ENCODE results near the gene CCDC85B. TPM values are rescaled to one million over a fixed set of nuclear protein-coding genes. Genes with fewer than 3 reads are reported as not detected.

CCDC85B gene
- total and polyA plus RNA-seq, 2 of the 13 experiments (the other 11 are each of a cell fraction or from before 2014, with no cell fraction given), result 8.2 to 19.5 TPM

DNA sequence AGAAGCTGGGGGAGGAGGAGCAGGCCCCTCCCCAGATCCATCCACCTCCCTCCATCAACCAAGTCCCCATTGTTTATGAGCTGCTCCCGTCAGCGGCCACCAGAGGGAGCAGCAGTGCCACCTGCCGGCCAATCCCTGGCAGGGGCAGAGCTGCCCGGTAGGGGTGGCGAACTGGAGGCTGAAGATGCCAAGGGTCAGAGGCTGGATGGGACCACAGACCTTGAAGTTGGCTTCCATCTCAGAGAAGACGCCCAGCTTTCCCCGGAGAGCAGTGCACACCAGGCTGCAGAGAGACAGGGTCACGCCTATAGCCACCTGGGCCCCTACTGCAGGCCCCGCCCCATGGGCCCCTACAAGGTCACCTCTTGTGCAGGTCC, 5.8 kb upstream of the CCDC85B start (continued):
- TF ChIP-seq, protein P1, sequence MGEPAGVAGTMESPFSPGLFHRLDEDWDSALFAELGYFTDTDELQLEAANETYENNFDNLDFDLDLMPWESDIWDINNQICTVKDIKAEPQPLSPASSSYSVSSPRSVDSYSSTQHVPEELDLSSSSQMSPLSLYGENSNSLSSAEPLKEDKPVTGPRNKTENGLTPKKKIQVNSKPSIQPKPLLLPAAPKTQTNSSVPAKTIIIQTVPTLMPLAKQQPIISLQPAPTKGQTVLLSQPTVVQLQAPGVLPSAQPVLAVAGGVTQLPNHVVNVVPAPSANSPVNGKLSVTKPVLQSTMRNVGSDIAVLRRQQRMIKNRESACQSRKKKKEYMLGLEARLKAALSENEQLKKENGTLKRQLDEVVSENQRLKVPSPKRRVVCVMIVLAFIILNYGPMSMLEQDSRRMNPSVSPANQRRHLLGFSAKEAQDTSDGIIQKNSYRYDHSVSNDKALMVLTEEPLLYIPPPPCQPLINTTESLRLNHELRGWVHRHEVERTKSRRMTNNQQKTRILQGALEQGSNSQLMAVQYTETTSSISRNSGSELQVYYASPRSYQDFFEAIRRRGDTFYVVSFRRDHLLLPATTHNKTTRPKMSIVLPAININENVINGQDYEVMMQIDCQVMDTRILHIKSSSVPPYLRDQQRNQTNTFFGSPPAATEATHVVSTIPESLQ (CRISPR knock-in tag; conservative IDR thresholded peaks at IDR 0.05), result no peak
- TF ChIP-seq TGIF2 (CRISPR knock-in tag; IDR thresholded peaks at IDR 0.05), result no peak
- TF ChIP-seq, protein P2, sequence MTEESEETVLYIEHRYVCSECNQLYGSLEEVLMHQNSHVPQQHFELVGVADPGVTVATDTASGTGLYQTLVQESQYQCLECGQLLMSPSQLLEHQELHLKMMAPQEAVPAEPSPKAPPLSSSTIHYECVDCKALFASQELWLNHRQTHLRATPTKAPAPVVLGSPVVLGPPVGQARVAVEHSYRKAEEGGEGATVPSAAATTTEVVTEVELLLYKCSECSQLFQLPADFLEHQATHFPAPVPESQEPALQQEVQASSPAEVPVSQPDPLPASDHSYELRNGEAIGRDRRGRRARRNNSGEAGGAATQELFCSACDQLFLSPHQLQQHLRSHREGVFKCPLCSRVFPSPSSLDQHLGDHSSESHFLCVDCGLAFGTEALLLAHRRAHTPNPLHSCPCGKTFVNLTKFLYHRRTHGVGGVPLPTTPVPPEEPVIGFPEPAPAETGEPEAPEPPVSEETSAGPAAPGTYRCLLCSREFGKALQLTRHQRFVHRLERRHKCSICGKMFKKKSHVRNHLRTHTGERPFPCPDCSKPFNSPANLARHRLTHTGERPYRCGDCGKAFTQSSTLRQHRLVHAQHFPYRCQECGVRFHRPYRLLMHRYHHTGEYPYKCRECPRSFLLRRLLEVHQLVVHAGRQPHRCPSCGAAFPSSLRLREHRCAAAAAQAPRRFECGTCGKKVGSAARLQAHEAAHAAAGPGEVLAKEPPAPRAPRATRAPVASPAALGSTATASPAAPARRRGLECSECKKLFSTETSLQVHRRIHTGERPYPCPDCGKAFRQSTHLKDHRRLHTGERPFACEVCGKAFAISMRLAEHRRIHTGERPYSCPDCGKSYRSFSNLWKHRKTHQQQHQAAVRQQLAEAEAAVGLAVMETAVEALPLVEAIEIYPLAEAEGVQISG (CRISPR knock-in tag; IDR thresholded peaks at IDR 0.05), result peak; percentile 73
- TF ChIP-seq SSRP1 (CRISPR knock-in tag; IDR thresholded peaks at IDR 0.05), result no peak
- TF ChIP-seq ZNF264 (CRISPR knock-in tag; IDR thresholded peaks at IDR 0.05), result no peak
- TF ChIP-seq SP4 (CRISPR knock-in tag; IDR thresholded peaks at IDR 0.05), result 0 out of 2 replicates have a peak, but pooled peaks have one; percentile 23
- no peak for TF ChIP-seq ZNF468 (CRISPR knock-in tag; IDR thresholded peaks at IDR 0.05)
- no peak for TF ChIP-seq PRMT3 (CRISPR knock-in tag; IDR thresholded peaks at IDR 0.05; ENCODE audit: borderline replicate concordance, low read depth)
- no peak for TF ChIP-seq ARNTL (CRISPR knock-in tag; IDR thresholded peaks at IDR 0.05)
- 0 out of 2 replicates have a peak, but pooled peaks have one; percentile 39 for TF ChIP-seq ZNF891 (CRISPR knock-in tag; IDR thresholded peaks at IDR 0.05)
- TF ChIP-seq ZFAT (CRISPR knock-in tag; conservative IDR thresholded peaks at IDR 0.05), result no peak
- no peak for TF ChIP-seq IKZF1 (IDR thresholded peaks at IDR 0.05)
- TF ChIP-seq RFX3 (CRISPR knock-in tag; IDR thresholded peaks at IDR 0.05), result no peak
- TF ChIP-seq ZNF331 (CRISPR knock-in tag; IDR thresholded peaks at IDR 0.05), result no peak
- no peak for TF ChIP-seq ZNF577 (CRISPR knock-in tag; IDR thresholded peaks at IDR 0.05; ENCODE audit: borderline replicate concordance, low read depth)
- no peak for TF ChIP-seq ZNF326 (CRISPR knock-in tag; IDR thresholded peaks at IDR 0.05; ENCODE audit: borderline replicate concordance)
- TF ChIP-seq, protein P3, sequence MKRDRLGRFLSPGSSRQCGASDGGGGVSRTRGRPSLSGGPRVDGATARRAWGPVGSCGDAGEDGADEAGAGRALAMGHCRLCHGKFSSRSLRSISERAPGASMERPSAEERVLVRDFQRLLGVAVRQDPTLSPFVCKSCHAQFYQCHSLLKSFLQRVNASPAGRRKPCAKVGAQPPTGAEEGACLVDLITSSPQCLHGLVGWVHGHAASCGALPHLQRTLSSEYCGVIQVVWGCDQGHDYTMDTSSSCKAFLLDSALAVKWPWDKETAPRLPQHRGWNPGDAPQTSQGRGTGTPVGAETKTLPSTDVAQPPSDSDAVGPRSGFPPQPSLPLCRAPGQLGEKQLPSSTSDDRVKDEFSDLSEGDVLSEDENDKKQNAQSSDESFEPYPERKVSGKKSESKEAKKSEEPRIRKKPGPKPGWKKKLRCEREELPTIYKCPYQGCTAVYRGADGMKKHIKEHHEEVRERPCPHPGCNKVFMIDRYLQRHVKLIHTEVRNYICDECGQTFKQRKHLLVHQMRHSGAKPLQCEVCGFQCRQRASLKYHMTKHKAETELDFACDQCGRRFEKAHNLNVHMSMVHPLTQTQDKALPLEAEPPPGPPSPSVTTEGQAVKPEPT (CRISPR knock-in tag; IDR thresholded peaks at IDR 0.05; ENCODE audit: low read depth), result no peak
- no peak for TF ChIP-seq ZNF329 (CRISPR knock-in tag; IDR thresholded peaks at IDR 0.05; ENCODE audit: low read depth)
- no peak for TF ChIP-seq ZNF451 (CRISPR knock-in tag; IDR thresholded peaks at IDR 0.05)
- TF ChIP-seq ZSCAN22 (CRISPR knock-in tag; IDR thresholded peaks at IDR 0.05), result no peak
- TF ChIP-seq ZNF431 (CRISPR knock-in tag; IDR thresholded peaks at IDR 0.05; ENCODE audit: borderline replicate concordance, low read depth), result no peak
- TF ChIP-seq BCL6 (CRISPR knock-in tag; IDR thresholded peaks at IDR 0.05), result no peak
- no peak for TF ChIP-seq NCOR1 (IDR thresholded peaks at IDR 0.05; ENCODE audit: borderline replicate concordance, low read length)
- TF ChIP-seq ZNF780A (CRISPR knock-in tag; IDR thresholded peaks at IDR 0.05), result no peak
- TF ChIP-seq NFIC (IDR thresholded peaks at IDR 0.05; ENCODE audit: low read length), result no peak
- TF ChIP-seq, protein P4, sequence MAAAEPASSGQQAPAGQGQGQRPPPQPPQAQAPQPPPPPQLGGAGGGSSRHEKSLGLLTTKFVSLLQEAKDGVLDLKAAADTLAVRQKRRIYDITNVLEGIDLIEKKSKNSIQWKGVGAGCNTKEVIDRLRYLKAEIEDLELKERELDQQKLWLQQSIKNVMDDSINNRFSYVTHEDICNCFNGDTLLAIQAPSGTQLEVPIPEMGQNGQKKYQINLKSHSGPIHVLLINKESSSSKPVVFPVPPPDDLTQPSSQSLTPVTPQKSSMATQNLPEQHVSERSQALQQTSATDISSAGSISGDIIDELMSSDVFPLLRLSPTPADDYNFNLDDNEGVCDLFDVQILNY (CRISPR knock-in tag; conservative IDR thresholded peaks at IDR 0.05), result no peak
- TF ChIP-seq TRIM24 (CRISPR knock-in tag; IDR thresholded peaks at IDR 0.05), result no peak

All from HepG2 (cell line).